ENCODE measurements around the gene DIP2C.

DNA sequence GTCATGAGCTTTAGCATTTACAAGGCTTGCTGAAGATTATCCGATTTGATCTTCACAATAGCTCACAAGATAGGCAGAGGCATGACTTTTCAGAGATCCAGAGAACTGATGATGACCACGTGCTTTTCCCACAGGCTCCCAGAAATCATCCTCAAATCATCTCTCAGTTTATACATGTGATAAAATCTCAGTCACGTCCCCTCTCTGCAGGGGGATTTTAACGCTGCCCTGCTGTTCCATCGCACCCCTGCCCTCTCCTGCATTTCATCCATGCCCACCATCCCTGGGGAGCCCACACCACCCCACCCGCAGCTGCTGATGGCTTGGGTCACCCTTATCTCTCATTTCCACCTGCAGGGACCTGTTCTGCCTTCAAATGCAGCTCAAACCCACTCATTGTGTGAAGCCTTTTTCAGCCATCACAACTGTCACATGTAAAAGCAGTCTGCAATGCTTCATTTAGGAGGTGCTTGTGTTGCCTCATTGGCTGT is 141.8 kb downstream of the DIP2C start:
- TF ChIP-seq, protein P1, sequence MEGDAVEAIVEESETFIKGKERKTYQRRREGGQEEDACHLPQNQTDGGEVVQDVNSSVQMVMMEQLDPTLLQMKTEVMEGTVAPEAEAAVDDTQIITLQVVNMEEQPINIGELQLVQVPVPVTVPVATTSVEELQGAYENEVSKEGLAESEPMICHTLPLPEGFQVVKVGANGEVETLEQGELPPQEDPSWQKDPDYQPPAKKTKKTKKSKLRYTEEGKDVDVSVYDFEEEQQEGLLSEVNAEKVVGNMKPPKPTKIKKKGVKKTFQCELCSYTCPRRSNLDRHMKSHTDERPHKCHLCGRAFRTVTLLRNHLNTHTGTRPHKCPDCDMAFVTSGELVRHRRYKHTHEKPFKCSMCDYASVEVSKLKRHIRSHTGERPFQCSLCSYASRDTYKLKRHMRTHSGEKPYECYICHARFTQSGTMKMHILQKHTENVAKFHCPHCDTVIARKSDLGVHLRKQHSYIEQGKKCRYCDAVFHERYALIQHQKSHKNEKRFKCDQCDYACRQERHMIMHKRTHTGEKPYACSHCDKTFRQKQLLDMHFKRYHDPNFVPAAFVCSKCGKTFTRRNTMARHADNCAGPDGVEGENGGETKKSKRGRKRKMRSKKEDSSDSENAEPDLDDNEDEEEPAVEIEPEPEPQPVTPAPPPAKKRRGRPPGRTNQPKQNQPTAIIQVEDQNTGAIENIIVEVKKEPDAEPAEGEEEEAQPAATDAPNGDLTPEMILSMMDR (IDR thresholded peaks at IDR 0.05): no peak
- no peak for TF ChIP-seq EZH2 (IDR thresholded peaks at IDR 0.05; ENCODE audit: borderline replicate concordance, insufficient read depth, low read depth, low read length, poor library complexity, severe bottlenecking)
